GM18870 (cell line): ENCODE data around the gene EIF4A3.

Experiments
- ATAC-seq: cut with Tn5 transposase; IDR thresholded peaks from one replicate; pipeline ENCODE4 v1.9.1; 2021; ENCODE audit warnings: moderate library complexity; ENCODE audit not compliant: unreplicated experiment

EIF4A3 gene

GRCh38 chr17:80138856-80139426, 8.0 kb downstream of the EIF4A3 start:
- ATAC-seq: no peak

DNA sequence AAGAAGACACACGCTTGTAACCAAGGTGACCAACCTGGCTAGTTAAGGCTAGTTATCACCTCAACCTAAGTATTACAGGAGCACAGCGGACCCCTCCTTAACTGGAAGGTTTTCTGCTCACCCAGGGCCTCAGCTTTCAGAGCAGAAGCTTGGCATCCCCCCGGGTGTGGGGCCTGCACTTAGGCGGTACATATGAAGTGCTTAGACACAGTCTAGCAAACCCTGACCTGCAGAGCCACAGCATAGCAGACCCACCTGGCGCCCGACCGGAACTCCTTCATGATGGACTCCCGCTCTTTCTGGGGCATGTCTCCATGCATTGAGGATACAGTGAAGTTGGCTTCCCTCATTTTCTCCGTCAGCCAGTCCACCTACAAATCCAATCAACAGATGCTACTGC, 9.8 kb downstream of the EIF4A3 start:
- no peak for ATAC-seq

DNA sequence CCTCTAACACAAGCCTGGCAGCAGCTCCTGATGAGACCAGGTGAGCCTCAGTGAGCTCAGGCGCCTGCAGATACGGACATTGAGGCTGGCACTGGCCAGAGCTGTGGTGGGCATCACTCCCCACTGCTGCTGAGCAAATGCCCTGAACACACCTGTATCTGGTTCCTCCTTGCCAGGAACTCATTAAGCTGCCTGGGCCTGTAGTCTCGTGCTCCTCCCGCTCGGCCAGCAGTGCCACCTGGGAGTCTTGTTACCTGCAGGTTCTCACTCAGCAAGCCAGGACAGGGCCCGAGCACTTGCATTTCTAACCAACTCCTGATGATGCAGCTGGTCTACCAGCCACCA, 13.3 kb downstream of the EIF4A3 start:
- no peak for ATAC-seq

DNA sequence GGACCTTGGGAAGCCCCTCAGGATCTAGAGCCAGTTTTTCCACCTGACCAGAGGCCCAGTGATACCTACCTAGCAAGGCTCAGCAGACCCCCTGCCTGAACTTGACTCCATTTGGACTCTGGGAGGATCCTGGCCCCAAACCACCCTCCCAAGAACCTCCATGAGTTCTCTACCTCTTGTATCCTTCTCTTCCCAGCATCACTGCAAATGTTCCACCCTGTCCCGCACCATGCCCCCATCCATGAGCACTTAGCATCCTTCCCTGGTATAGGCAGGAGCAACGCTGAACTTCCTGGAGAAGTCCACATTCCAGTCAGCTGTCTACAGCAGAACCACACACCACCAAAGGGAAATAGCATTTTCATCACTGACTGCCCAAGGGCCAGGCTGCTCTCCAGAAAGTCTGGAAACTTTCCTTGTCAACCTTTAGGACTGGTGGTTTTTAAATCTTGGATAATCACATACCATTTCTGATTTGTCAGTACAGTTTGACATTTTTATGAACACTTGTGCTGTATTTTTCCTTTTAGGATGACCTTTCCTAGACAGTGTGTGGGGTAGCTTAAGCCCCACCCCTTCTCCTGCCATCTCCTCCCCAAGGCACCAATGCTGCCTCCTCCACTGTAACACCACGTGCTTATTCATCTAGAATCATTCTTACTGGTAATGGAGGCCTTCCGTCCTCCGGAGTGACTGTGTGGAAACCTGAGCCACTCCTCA, 13.9 kb downstream of the EIF4A3 start:
- no peak for ATAC-seq

GRCh38 chr17:80130992-80131391, 15.9 kb downstream of the EIF4A3 start:
- no peak for ATAC-seq

GRCh38 chr17:80129006-80129565, 17.8 kb downstream of the EIF4A3 start:
- no peak for ATAC-seq

- no peak for ATAC-seq
These were observed 20.5 kb downstream of the EIF4A3 start for GRCh38 chr17:80126449-80126715.

- no peak for ATAC-seq
These were observed 21.1 kb downstream of the EIF4A3 start for GRCh38 chr17:80125656-80126448.

DNA sequence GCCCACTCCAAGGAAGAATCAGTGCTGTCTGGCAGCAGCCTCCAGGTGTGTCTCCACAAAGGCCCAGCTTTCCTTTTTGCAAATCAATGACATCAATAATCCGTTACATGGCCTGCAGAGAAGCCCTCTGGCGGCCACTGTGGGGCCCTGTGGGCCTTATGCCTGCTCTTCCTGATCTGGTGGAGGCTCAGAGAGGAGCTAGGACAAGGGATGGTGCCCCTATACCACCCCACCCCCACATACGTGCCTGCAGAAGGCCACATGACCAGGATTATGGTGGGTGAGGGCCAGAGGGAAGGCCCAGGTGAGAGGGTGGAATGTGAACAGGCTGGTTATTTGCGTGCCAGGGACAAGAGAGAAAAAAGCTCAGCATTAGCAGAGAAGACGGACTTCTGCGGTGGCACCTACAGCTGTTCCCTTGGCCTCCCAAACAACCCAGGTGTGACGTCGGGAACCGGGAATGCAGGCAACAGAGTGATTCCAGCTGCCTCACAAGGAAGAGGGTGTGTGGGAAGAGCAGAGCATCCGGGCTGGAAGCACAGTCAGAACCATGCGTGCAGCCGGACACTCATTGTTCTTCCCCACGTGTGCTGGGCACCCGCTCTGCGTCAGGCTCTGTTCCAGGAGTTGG, 22.5 kb downstream of the EIF4A3 start:
- no peak for ATAC-seq

GRCh38 chr17:80123791-80124190, 23.1 kb downstream of the EIF4A3 start:
- ATAC-seq: no peak

- no peak for ATAC-seq
These were observed 23.9 kb downstream of the EIF4A3 start for GRCh38 chr17:80122926-80123505.

- ATAC-seq: no peak
These were observed 24.8 kb downstream of the EIF4A3 start for GRCh38 chr17:80122026-80122575.

DNA sequence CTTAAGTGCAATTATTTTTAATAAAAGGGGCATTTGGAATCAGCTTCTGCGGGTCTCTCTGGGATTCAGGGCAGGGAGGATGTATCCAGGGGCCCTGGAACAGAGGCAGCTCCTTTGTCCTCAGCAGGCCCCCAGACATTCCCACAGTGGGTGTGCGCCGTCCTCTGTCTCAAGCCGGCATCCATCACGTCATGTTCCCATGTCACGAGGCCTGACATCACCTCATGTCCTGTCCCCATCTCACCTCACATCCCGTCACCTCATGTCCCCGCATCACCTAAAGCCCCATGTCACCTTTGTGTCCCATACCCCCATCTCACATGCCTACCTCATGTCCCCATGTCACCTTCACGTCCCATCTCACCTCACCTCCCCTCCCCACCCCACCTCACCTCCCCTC, 27.1 kb downstream of the EIF4A3 start:
- no peak for ATAC-seq

DNA sequence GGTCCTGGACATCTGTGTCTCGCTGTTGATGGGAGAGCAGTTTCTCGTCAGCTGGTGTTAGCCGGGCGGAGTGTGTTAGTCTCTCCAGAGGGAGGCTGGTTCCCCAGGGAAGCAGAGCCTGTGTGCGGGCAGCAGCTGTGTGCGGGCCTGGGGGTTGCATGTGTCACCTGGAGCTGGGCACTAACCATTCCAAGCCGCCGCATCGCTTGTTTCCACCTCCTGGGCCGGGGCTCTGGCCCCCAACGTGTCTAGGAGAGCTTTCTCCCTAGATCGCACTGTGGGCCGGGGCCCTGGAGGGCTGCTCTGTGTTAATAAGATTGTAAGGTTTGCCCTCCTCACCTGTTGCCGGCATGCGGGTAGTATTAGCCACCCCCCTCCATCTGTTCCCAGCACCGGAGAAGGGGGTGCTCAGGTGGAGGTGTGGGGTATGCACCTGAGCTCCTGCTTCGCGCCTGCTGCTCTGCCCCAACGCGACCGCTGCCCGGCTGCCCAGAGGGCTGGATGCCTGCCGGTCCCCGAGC, 27.6 kb downstream of the EIF4A3 start:
- ATAC-seq: no peak

DNA sequence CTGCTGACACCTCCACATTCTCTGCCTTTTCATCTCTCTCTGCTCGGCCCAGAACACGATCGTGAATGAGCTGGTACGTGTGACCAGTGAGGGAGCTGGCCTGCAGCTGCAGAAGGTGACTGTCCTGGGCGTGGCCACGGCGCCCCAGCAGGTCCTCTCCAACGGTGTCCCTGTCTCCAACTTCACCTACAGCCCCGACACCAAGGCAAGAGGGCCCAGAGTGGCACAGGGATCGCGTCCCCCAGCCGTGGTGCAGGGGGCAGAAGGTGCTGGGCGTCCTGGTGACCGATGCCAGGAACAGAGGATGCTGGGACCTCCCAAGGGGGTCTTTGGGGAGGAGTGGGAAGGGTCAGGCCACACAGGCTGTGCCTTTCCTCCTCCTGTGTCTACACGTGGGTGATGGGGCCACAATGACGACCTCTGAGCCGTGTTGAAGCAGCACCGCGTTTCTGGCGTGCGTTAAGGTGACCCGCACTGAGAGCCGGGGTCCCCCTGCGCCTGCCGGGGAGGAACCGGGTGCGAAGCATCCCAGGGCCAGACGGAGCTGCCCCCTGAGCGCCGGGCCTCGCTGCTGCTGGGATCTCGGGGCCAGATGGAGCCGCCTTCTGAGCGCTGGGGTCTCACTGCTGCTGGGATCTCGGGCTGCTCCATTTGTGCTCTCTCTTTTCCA, 28.2 kb downstream of the EIF4A3 start:
- ATAC-seq: no peak

GRCh38 chr17:80117491-80118401, 29.2 kb downstream of the EIF4A3 start:
- no peak for ATAC-seq

GRCh38 chr17:80116921-80117380, 30.0 kb downstream of the EIF4A3 start:
- no peak for ATAC-seq

- no peak for ATAC-seq
These were observed 30.5 kb downstream of the EIF4A3 start for GRCh38 chr17:80116276-80116920.

GRCh38 chr17:80115159-80115558, 31.8 kb downstream of the EIF4A3 start:
- no peak for ATAC-seq
